ENCODE data around the gene ATP5MC2.

GRCh38 chr12:53645165-53645564, 30.7 kb downstream of the ATP5MC2 start:
- TF ChIP-seq POLR2A (IDR thresholded peaks at IDR 0.05) (no peak), CTCF (IDR thresholded peaks at IDR 0.05) (no peak)

Data from breast epithelium (tissue), 3 donors.